Measurements from ENCODE around the gene GYG1.

Gene GYG1

GRCh38 chr3:148991219-148992026 is at the start of gene GYG1:
TSS of gene GYG1 (plus strand) at chr3:148991540. CDS start at chr3:148991641, 101 bp downstream.
- peak within 1 kb of the TSS; percentile 83 for H3K4me3 ChIP-seq (ENCODE audit: low read depth, low read length)
- peak; percentile 49 for TF ChIP-seq CTCF (IDR thresholded peaks at IDR 0.05; ENCODE audit: control insufficient read depth, extremely low read depth, insufficient read depth)
- DNase-seq (ENCODE audit: low read depth): peak; percentile 40

GRCh38 chr3:148943506-148944205 is 47.7 kb upstream of the GYG1 start:
- peak; percentile 70 for DNase-seq (ENCODE audit: low read depth)
- peak; percentile 85 for TF ChIP-seq CTCF (IDR thresholded peaks at IDR 0.05; ENCODE audit: control insufficient read depth, extremely low read depth, insufficient read depth)
- H3K4me3 ChIP-seq (ENCODE audit: low read depth, low read length): no peak overlapping the region

- TF ChIP-seq CTCF (IDR thresholded peaks at IDR 0.05; ENCODE audit: control insufficient read depth, extremely low read depth, insufficient read depth): no peak
- H3K4me3 ChIP-seq (ENCODE audit: low read depth, low read length): no peak overlapping the region
- no peak for DNase-seq (ENCODE audit: low read depth)
These were observed 46.2 kb upstream of the GYG1 start for GRCh38 chr3:148945116-148945515.

- DNase-seq (ENCODE audit: low read depth): peak; percentile 44
- TF ChIP-seq CTCF (IDR thresholded peaks at IDR 0.05; ENCODE audit: control insufficient read depth, extremely low read depth, insufficient read depth): no peak
- H3K4me3 ChIP-seq (ENCODE audit: low read depth, low read length): no peak overlapping the region
These were observed 42.3 kb upstream of the GYG1 start for GRCh38 chr3:148948913-148949657.

GRCh38 chr3:148950806-148951205 is 40.5 kb upstream of the GYG1 start:
- H3K4me3 ChIP-seq (ENCODE audit: low read depth, low read length): no peak overlapping the region
- no peak for DNase-seq (ENCODE audit: low read depth)
- TF ChIP-seq CTCF (IDR thresholded peaks at IDR 0.05; ENCODE audit: control insufficient read depth, extremely low read depth, insufficient read depth): peak; percentile 24; the same call in 1 of the 2 replicates

- no peak for TF ChIP-seq CTCF (IDR thresholded peaks at IDR 0.05; ENCODE audit: control insufficient read depth, extremely low read depth, insufficient read depth)
- no peak overlapping the region for H3K4me3 ChIP-seq (ENCODE audit: low read depth, low read length)
- DNase-seq (ENCODE audit: low read depth): peak; percentile 71
These were observed 39.6 kb upstream of the GYG1 start for GRCh38 chr3:148951599-148952361.

Measured in LNCaP clone FGC (cell line).